Caco-2 (cell line): ENCODE results near the gene TSNAX. TPM values are rescaled to one million over a fixed set of nuclear protein-coding genes. Genes with fewer than 3 reads are reported as not detected.

Experiments
- BruUV-seq: library from RNA; stranded (reverse); fragments of 400-500 nt; replicated peaks from 2 replicates; lab custom pipeline; 2021; lab: Mats Ljungman, UMichigan
- CTCF ChIA-PET: fragments of 300-600 bp; sonication (Branson Sonifier 250); formaldehyde crosslinking; loops from one replicate; lab custom pipeline; 2022; ENCODE audit warnings: antibody characterized with exemption; lab: Charles Lee
- POLR2A ChIA-PET: fragments of 300-600 bp; sonication (Branson Sonifier 250); formaldehyde crosslinking; loops from one replicate; lab custom pipeline; 2022; ENCODE audit warnings: antibody characterized with exemption; lab: Charles Lee
- DNase-seq, 2 experiments: peaks; one replicate each; pipeline versions ENCODE4 v3.0.0 to v3.0.0-alpha.2; 2020 to 2022
- H3K27me3 ChIP-seq: replicated peaks from 2 replicates; pipeline ENCODE4 v1.6.0; 2011; ENCODE audit warnings: low read length; ENCODE audit not compliant: control insufficient read depth, insufficient read depth
- H3K36me3 ChIP-seq: 2 replicates; pipeline ENCODE4 v1.5.1; 2011; ENCODE audit warnings: low read length; ENCODE audit not compliant: control insufficient read depth, insufficient read depth
- H3K4me1 ChIP-seq: fragments of 250-450 bp; sonication (Bioruptor Pico); 2 replicates; pipeline ENCODE4 v1.5.1; 2020; ENCODE audit warnings: mild to moderate bottlenecking
- H3K4me3 ChIP-seq: 2 replicates; pipeline ENCODE4 v1.5.1; 2011; ENCODE audit warnings: low read depth, mild to moderate bottlenecking, control low read depth, low read length
- H3K9me3 ChIP-seq: fragments of 250-450 bp; sonication (Bioruptor Pico); 2 replicates; pipeline ENCODE4 v1.5.1; 2020; ENCODE audit warnings: mild to moderate bottlenecking, moderate library complexity
- H3K27ac Mint-ChIP-seq: one replicate; pipeline ENCODE4 v1.8.0; 2022; ENCODE audit warnings: mixed read lengths; ENCODE audit not compliant: unreplicated experiment
- H3K27me3 Mint-ChIP-seq: one replicate; pipeline ENCODE4 v1.8.0; 2022; ENCODE audit warnings: mixed read lengths; ENCODE audit not compliant: insufficient read depth, unreplicated experiment
- H3K36me3 Mint-ChIP-seq: one replicate; pipeline ENCODE4 v1.8.0; 2022; ENCODE audit warnings: mild to moderate bottlenecking, mixed read lengths; ENCODE audit not compliant: insufficient read depth, unreplicated experiment
- H3K4me1 Mint-ChIP-seq: one replicate; pipeline ENCODE4 v1.8.0; 2022; ENCODE audit warnings: low read depth, mixed read lengths; ENCODE audit not compliant: unreplicated experiment
- H3K4me3 Mint-ChIP-seq: one replicate; pipeline ENCODE4 v1.8.0; 2022; ENCODE audit warnings: mild to moderate bottlenecking, moderate library complexity, mixed read lengths; ENCODE audit not compliant: unreplicated experiment
- H3K9me3 Mint-ChIP-seq: one replicate; pipeline ENCODE4 v1.8.0; 2022; ENCODE audit warnings: mixed read lengths; ENCODE audit not compliant: unreplicated experiment
- CTCF ChIP-seq, 2 experiments: fragments of 200-600 bp in 1 of 2; IDR thresholded peaks; 1 replicate in 1 of 2; 2 replicates in 1 of 2; pipeline versions ENCODE4 v1.5.1 to v1.8.0; 2011 to 2022; ENCODE audit warnings: antibody characterized with exemption in 1 of 2, control low read depth in 1 of 2, inconsistent platforms in 1 of 2, low read depth in 1 of 2, low read length in 1 of 2, mild to moderate bottlenecking in 1 of 2, moderate library complexity in 1 of 2; ENCODE audit not compliant: insufficient read depth in 1 of 2, severe bottlenecking in 1 of 2, unreplicated experiment in 1 of 2
- intact Hi-C: fragments of 100-400 bp; cut with micrococcal nuclease; formaldehyde crosslinking; loops from one replicate; pipeline ENCODE4 v1.10.0; 2022; ENCODE audit not compliant: unreplicated experiment
- total RNA-seq: library from RNA; stranded (reverse); gene quantifications from 2 replicates; pipeline ENCODE4 v1.2.3, GENCODE V29; 2022

Gene TSNAX
- total RNA-seq, 1 experiment from 2014 or later, result 39.0 TPM

GRCh38 chr1:231610388-231610787, 81.9 kb downstream of the TSNAX start:
- TF ChIP-seq CTCF (IDR thresholded peaks at IDR 0.05; ENCODE audit: insufficient read depth in 1 of 2, low read depth in 1 of 2, low read length in 1 of 2, severe bottlenecking in 1 of 2, unreplicated experiment in 1 of 2), result no peak

GRCh38 chr1:231611111-231611510, 82.6 kb downstream of the TSNAX start:
- ChIA-PET CTCF (no interaction called here), POLR2A (no interaction called here)
- intact Hi-C loops, result no loop called here
- H3K4me3 Mint-ChIP-seq, result no peak overlapping the region
- H3K27me3 Mint-ChIP-seq, result peaks cover 11% of the 10 kb centered on the region
- peaks cover 10% of the 10 kb centered on the region for H3K4me1 Mint-ChIP-seq
- no peak for TF ChIP-seq CTCF (IDR thresholded peaks at IDR 0.05; ENCODE audit: insufficient read depth in 1 of 2, low read depth in 1 of 2, low read length in 1 of 2, severe bottlenecking in 1 of 2, unreplicated experiment in 1 of 2)
- peaks cover 10% of the 10 kb centered on the region for H3K9me3 Mint-ChIP-seq
- no peak overlapping the region for H3K4me3 ChIP-seq
- no peaks in the 10 kb centered on the region for H3K36me3 ChIP-seq
- no peak overlapping the region for H3K27ac Mint-ChIP-seq
- H3K36me3 Mint-ChIP-seq, result no peaks in the 10 kb centered on the region
- H3K9me3 ChIP-seq, result no peaks in the 10 kb centered on the region
- no peak for DNase-seq
- no peaks in the 10 kb centered on the region; the same call in 1 of the 2 replicates for H3K27me3 ChIP-seq
- no TSS peak for BruUV-seq
- H3K4me1 ChIP-seq, result no peaks in the 10 kb centered on the region

More at GRCh38 chr1:231610388-231610787, 81.9 kb downstream of the TSNAX start:
- H3K4me3 ChIP-seq, result no peak overlapping the region
- no peaks in the 10 kb centered on the region for H3K9me3 ChIP-seq
- peaks cover 10% of the 10 kb centered on the region for H3K4me1 Mint-ChIP-seq
- intact Hi-C loops, result no loop called here
- BruUV-seq, result no TSS peak
- ChIA-PET CTCF (no interaction called here), POLR2A (no interaction called here)
- H3K4me1 ChIP-seq, result no peaks in the 10 kb centered on the region
- H3K36me3 ChIP-seq, result no peaks in the 10 kb centered on the region
- no peak overlapping the region for H3K27ac Mint-ChIP-seq
- peaks cover 10% of the 10 kb centered on the region for H3K9me3 Mint-ChIP-seq
- H3K36me3 Mint-ChIP-seq, result no peaks in the 10 kb centered on the region
- H3K27me3 Mint-ChIP-seq, result peaks cover 11% of the 10 kb centered on the region
- H3K27me3 ChIP-seq, result no peaks in the 10 kb centered on the region; the same call in 1 of the 2 replicates
- DNase-seq, result no peak
- no peak overlapping the region for H3K4me3 Mint-ChIP-seq

- DNase-seq, result no peak
- ChIA-PET POLR2A (no interaction called here), CTCF (no interaction called here)
- no peaks in the 10 kb centered on the region for H3K36me3 Mint-ChIP-seq
- Histone ChIP-seq H3K4me3 (no peak overlapping the region), H3K9me3 (no peaks in the 10 kb centered on the region), H3K27me3 (no peaks in the 10 kb centered on the region; the same call in 1 of the 2 replicates), H3K36me3 (no peaks in the 10 kb centered on the region), H3K4me1 (no peaks in the 10 kb centered on the region)
- peaks cover 11% of the 10 kb centered on the region for H3K27me3 Mint-ChIP-seq
- H3K4me3 Mint-ChIP-seq, result no peak overlapping the region
- no TSS peak for BruUV-seq
- no peak for TF ChIP-seq CTCF (IDR thresholded peaks at IDR 0.05; ENCODE audit: insufficient read depth in 1 of 2, low read depth in 1 of 2, low read length in 1 of 2, severe bottlenecking in 1 of 2, unreplicated experiment in 1 of 2)
- H3K27ac Mint-ChIP-seq, result no peak overlapping the region
- peaks cover 10% of the 10 kb centered on the region for H3K9me3 Mint-ChIP-seq
- peaks cover 6% of the 10 kb centered on the region for H3K4me1 Mint-ChIP-seq
- intact Hi-C loops, result no loop called here
Observed at GRCh38 chr1:231611851-231612250, 83.4 kb downstream of the TSNAX start.
